Heart left ventricle (tissue), 16 donors: ENCODE measurements around the gene GPC2. TPM values are rescaled to one million over a fixed set of nuclear protein-coding genes. Genes with fewer than 3 reads are reported as not detected.
A peak's percentile ranks its signal among the peaks of the same experiment; 100 is the strongest.
"Not testable (repeated sequence)": the region's sequence is repeated elsewhere in the genome, so short reads cannot be mapped to it uniquely, and the experiment has no call there.

Experiments used
- ATAC-seq, 4 donors: fragments of 200-7000 bp; cut with Tn5 transposase; one replicate each; pipeline ENCODE4 v1.9.1; 2020 to 2022; ENCODE audit warnings: moderate library complexity in 4 of 4, mild to moderate bottlenecking in 3 of 4, moderate number of reproducible peaks in 1 of 4
- DNase-seq, 5 donors: peaks; one replicate each; pipeline ENCODE4 v3.0.0-alpha.2; 2020
- H3K27ac ChIP-seq, 12 donors: fragments of 200-600 bp; sonication (generic) in 4 of 12; one replicate each; pipeline versions ENCODE4 v1.5.0 to v1.8.0; 2016 to 2022; ENCODE audit warnings: mild to moderate bottlenecking in 2 of 12
- H3K27me3 ChIP-seq, 9 donors: fragments of 200-600 bp; sonication (generic) in 2 of 9; one replicate each; pipeline versions ENCODE4 v1.5.1 to v1.8.0; 2016 to 2022; ENCODE audit warnings: mild to moderate bottlenecking in 3 of 9
- H3K36me3 ChIP-seq, 9 donors: fragments of 200-600 bp; sonication (generic) in 2 of 9; one replicate each; pipeline versions ENCODE4 v1.5.0 to v1.8.0; 2018 to 2022; ENCODE audit warnings: mild to moderate bottlenecking in 2 of 9
- H3K4me1 ChIP-seq, 12 donors: fragments of 200-600 bp; sonication (generic) in 4 of 12; one replicate each; pipeline versions ENCODE4 v1.5.0 to v1.8.0; 2016 to 2022; ENCODE audit warnings: mild to moderate bottlenecking in 3 of 12
- H3K4me3 ChIP-seq, 12 donors: fragments of 200-600 bp; sonication (generic) in 4 of 12; one replicate each; pipeline versions ENCODE4 v1.5.0 to v1.8.0; 2017 to 2022; ENCODE audit warnings: mild to moderate bottlenecking in 9 of 12, moderate library complexity in 4 of 12
- H3K9me3 ChIP-seq, 12 donors: fragments of 200-600 bp; sonication (generic) in 4 of 12; one replicate each; pipeline versions ENCODE4 v1.5.0 to v1.8.0; 2016 to 2022; ENCODE audit warnings: mild to moderate bottlenecking in 1 of 12
- POLR2A ChIP-seq, 2 donors: fragments of 450-650 bp; IDR thresholded peaks; one replicate each; pipeline ENCODE4 v1.6.1; 2017; ENCODE audit warnings: antibody characterized with exemption in 2 of 2, mild to moderate bottlenecking in 2 of 2, moderate library complexity in 2 of 2
- WGBS, 4 donors: extraction: QIAGEN DNeasy Blood & Tissue Kit in 2 of 4; methylation state at CpG; one replicate each; pipeline versions ENCODE4 v1.1.5 to v1.1.7; 2013 to 2018; 5-methylcytosine and 5-hydroxymethylcytosine counted together
- intact Hi-C, 10 donors: fragments of 100-400 bp; cut with DNase I; formaldehyde crosslinking; loops; one replicate each; pipeline versions ENCODE4 v1.11.1 to v1.14.2; 2022
- long read RNA-seq, 3 donors: library from polyadenylated mRNA; unstranded; transcript quantifications; one replicate each; pipeline ENCODE4 v2.0.0, GENCODE V29; 2020 to 2021
- polyA plus RNA-seq, 2 donors: library from polyadenylated mRNA; stranded (reverse); fragments of 200-250 nt; gene quantifications; one replicate each; pipeline ENCODE4 v1.2.3, GENCODE V29; 2013
- total RNA-seq, 9 donors: library from RNA; depleted of rRNA in 2 of 9; stranded (reverse); fragments of >200 nt in 2 of 9; fragmentation: NEBNext Ultra II Directional in 3 of 9; extraction: Animal tissue kit (Norgen Biotek cat#: 25700) in 3 of 9; gene quantifications; one replicate each; pipeline versions ENCODE4 v1.1.0 to v1.2.4, GENCODE V29; 2016 to 2023
- TF ChIP-seq, protein P1 (sequence below), 12 donors: fragments of 200-600 bp; sonication (generic) in 4 of 12; IDR thresholded peaks; one replicate each; pipeline versions ENCODE4 v1.5.0 to v1.8.0; 2018 to 2022; ENCODE audit warnings: antibody characterized with exemption in 12 of 12, mild to moderate bottlenecking in 5 of 12
- donor health status: ischemic (EF 13 %, LVEDD 7.1; RV severe dilation, severe dysfunction).
- donor health status: healthy with polysubstance abuse.
- donor health status: DM: no; HTN: yes; CAD: no.
- donor health status: DM: no; HTN: no; CAD: no.
- donor health status: ischemic (EF 25% LVEDD 6.9; RV normal size, moderate dysfunction).
- donor health status: ischemic (EF 25% LVEDD 5.7; RV mildly dilated, moderate dysfunction).
- donor health status: healthy.
- donor health status: DM: yes; HTN: yes; CAD: no.
- donor health status: ischemic (EF 35%, LVEDD 5.7; RV mildly dilated, moderate dysfunction).
- donor health status: nonischemic (EF 11% LVEDD 7.7; RV severe dilation, severe dysfunction).
- donor health status: DM: yes; HTN: yes; CAD: no.
- donor health status: PGD.
- donor health status: ischemic (EF 29% LVEDD 5.4; RV normal size, mild dysfunction).
- donor health status: nonischemic (EF 23%, LVEDD 6.1; RV moderate dilation, normal function).

Gene GPC2, protein sequence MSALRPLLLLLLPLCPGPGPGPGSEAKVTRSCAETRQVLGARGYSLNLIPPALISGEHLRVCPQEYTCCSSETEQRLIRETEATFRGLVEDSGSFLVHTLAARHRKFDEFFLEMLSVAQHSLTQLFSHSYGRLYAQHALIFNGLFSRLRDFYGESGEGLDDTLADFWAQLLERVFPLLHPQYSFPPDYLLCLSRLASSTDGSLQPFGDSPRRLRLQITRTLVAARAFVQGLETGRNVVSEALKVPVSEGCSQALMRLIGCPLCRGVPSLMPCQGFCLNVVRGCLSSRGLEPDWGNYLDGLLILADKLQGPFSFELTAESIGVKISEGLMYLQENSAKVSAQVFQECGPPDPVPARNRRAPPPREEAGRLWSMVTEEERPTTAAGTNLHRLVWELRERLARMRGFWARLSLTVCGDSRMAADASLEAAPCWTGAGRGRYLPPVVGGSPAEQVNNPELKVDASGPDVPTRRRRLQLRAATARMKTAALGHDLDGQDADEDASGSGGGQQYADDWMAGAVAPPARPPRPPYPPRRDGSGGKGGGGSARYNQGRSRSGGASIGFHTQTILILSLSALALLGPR
- total RNA-seq: 1 to 10 TPM in 2 of 9 donors, under 1 TPM in 5, not detected in 2; 0.27 to 1.1 (median 0.50) TPM
- polyA plus RNA-seq: under 1 TPM; 0.50 to 0.76 TPM
- long read RNA-seq, donor 1: 0 reads
- long read RNA-seq, donor 2: 0 reads
- long read RNA-seq, donor 3: 0 reads

DNA sequence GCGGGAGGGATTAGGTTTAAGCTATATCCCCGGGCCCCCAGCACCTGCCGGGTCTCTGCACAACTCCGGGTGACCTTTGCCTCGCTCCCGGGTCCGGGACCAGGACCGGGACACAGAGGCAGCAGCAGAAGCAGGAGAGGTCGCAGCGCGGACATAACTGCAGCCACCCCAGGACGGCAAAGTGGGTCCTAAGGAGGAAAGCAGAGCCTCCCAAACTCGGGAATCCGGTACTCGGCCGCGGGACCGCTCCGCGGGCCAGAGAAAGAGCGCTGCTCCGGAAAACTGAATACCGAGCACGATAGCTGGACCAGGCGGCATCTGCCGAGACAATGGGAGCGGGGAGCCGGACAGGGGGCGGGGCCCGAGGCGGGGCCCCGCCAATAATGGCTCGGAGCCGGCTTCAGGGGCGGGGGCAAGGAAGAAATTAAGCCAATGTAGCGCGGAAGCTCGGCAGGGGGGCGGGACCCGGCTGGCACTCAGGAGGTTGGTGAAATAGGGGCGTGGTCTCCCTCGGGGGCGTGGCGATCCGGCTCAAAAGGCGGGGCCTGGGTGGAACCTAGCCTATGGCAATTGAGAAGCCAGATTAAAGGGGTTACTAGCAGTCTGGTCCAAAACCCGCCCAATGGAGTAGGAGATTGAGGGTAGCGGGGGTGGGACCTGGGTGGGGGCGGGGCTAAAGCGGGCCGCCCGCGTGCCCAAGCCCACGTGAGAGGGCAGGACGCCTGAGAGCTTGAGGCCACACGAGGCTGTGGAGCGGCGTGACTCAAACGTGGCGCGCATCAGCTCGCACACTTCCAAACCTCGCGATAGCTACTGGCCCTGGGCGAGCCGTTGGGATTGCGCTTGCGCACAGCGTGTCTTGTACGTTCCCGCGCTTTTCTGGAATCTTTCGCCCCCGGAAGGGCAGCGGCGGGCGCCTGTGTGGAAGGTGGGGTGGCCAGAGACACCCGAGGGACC is at the start of gene GPC2, which contains the start of gene STAG3:
Gene GPC2 (minus strand): TSS at position 337 of the 957 bp plus-strand sequence. CDS start 182 bp downstream, at position 155.
Gene STAG3 (plus strand): TSS at position 874 of the 957 bp plus-strand sequence. CDS start 2,639 bp downstream, outside the sequence.
- WGBS, 4 donors: 0 to 3% (median 2%) methylated on average over 47 to 78 of the region's 78 CpGs
- Histone ChIP-seq H3K27me3 (peaks cover 0 to 9% (median under 1%) of the 10 kb centered on the region in 9 donors), H3K36me3 (no peaks in the 10 kb centered on the region), H3K27ac (peak within 1 kb of the TSS in 4 of 12 donors; percentile 27 to 60 (median 46)), H3K4me1 (peaks cover 0 to 16% (median 8%) of the 10 kb centered on the region in 12 donors), H3K4me3 (peak within 1 kb of the TSS; percentile 28 to 69 (median 51)), H3K9me3 (no peaks in the 10 kb centered on the region)
- TF ChIP-seq, protein P1, sequence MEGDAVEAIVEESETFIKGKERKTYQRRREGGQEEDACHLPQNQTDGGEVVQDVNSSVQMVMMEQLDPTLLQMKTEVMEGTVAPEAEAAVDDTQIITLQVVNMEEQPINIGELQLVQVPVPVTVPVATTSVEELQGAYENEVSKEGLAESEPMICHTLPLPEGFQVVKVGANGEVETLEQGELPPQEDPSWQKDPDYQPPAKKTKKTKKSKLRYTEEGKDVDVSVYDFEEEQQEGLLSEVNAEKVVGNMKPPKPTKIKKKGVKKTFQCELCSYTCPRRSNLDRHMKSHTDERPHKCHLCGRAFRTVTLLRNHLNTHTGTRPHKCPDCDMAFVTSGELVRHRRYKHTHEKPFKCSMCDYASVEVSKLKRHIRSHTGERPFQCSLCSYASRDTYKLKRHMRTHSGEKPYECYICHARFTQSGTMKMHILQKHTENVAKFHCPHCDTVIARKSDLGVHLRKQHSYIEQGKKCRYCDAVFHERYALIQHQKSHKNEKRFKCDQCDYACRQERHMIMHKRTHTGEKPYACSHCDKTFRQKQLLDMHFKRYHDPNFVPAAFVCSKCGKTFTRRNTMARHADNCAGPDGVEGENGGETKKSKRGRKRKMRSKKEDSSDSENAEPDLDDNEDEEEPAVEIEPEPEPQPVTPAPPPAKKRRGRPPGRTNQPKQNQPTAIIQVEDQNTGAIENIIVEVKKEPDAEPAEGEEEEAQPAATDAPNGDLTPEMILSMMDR (IDR thresholded peaks at IDR 0.05): no peak
- peak in 1 of 2 donors; percentile 42 for TF ChIP-seq POLR2A (IDR thresholded peaks at IDR 0.05)
- peak; percentile 94 to 97 (median 96) for ATAC-seq
- intact Hi-C loops: loop anchor here in 1 of 10 donors (1.0 kb wide), 1 partner anchor 19 kb away; the partner anchor contains the start of gene TRAPPC14
- DNase-seq: peak; percentile 95 to 98 (median 96)

DNA sequence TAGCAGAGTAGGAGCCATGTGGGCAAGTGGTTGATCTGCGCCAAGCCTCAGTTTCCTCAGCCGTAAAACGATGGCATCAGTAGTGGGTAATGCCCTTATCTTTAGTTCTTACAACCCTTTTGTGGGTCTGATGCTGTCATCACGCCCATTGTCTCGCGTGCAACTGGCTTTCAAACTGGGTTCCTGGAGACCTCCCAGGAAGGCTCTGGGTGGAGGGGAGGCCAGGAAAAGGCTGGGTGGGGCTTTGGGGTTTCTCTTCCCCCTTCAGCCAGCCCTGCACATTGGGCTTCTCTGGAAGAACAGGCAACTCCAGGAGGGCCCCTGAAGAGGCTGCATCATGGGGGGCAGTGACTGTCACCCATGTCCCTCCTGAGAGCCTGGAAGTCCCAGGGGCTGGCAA is 47.7 kb upstream of the GPC2 start:
- 77 to 86% (median 83%) methylated on average over 5 to 6 of the region's 6 CpGs for WGBS, 4 donors
- H3K36me3 ChIP-seq, H3K27ac ChIP-seq: not testable (repeated sequence)

DNA sequence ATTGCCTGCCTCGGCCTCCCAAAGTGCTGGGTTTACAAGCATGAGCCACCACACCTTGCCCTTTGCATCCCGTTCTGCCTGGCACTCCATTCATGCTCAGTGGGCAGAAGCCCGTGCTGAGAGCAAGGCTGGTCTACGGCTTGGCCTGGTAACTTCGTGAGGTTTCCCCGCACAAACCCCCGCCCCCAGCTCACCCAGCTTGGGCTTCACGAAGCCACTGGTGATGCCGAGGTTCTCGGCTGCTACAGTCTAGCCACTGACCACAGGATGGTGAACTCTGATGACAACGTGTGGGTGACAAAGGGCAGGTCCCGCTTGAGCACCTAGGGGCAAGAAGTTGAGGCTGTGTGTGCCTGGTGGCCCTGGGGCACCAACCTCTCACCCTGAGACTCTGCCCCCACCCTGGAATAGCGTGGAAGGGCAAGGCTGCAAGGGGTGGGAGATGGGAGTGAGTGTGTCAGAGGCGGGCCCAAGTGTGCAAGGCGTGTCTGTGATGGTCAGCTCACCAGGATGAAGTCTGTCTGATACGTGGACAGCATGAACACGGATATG is 46.3 kb upstream of the GPC2 start:
- not testable (repeated sequence) for H3K9me3 ChIP-seq

More for the DNA sequence above, 47.7 kb upstream of the GPC2 start:
- intact Hi-C loops, H3K9me3 ChIP-seq, H3K27me3 ChIP-seq, H3K4me1 ChIP-seq, H3K4me3 ChIP-seq, ATAC-seq: not testable (repeated sequence)
- peak in 1 of 5 donors; percentile 20 for DNase-seq

DNA sequence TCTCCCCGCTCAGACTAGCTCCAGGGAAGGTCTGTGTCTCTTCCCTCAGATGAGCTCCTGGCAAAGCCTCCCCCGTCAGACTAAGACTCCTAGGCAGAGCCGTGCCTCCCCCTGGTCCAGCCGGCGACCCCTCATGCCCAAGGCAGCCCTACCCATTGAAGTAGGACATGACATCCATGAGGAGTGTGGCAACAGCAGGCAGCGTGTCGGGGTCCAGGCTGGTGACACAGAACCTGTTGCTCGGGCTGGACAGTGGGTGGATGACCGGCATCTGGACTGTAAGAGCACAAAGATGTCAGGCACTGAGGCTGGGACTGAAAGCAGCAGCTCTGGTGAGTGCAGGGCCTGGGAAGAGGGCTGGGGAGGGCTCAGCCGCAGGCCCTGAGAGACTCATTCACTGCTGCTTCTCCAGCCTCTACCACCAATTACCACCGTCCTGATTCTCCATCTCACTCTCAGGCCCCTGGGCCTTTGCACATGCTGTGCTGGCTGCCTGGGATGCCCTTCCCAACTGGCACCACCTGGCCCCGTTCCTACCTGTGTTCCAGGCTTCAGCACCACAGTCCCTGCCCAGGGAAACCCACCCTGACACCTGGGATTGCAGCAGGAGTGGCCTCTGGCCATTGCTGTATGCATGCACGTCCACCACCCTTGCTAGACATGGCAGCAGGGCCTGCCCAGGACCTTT is 45.4 kb upstream of the GPC2 start:
- WGBS, 4 donors: 94 to 95% (median 95%) methylated on average over 13 of the region's 13 CpGs
- intact Hi-C loops: no loop called here
- peak overlapping the region in 1 of 12 donors; percentile 89 for H3K27ac ChIP-seq
- H3K4me1 ChIP-seq: peaks cover 0 to under 1% (median 0%) of the 10 kb centered on the region in 12 donors
- DNase-seq (peak in 1 of 5 donors; percentile 44), ATAC-seq (no peak)
- H3K27me3 ChIP-seq: no peaks in the 10 kb centered on the region
- no peaks in the 10 kb centered on the region for H3K9me3 ChIP-seq
- peak overlapping the region in 1 of 12 donors; percentile 55 for H3K4me3 ChIP-seq
- TF ChIP-seq, protein P1 (IDR thresholded peaks at IDR 0.05): no peak
- no peak for TF ChIP-seq POLR2A (IDR thresholded peaks at IDR 0.05)
- peaks cover 0 to 9% (median 0%) of the 10 kb centered on the region in 9 donors for H3K36me3 ChIP-seq

More for the DNA sequence above, 46.3 kb upstream of the GPC2 start:
- H3K4me1 ChIP-seq, H3K27ac ChIP-seq, H3K27me3 ChIP-seq, ATAC-seq, intact Hi-C loops, H3K4me3 ChIP-seq, H3K36me3 ChIP-seq: not testable (repeated sequence)
- WGBS, 4 donors: 80 to 95% (median 93%) methylated on average over 16 to 17 of the region's 17 CpGs
- DNase-seq: peak in 1 of 5 donors; percentile 50
